WTC11 (cell line): ENCODE measurements around the gene BCOR. TPM values are rescaled to one million over a fixed set of nuclear protein-coding genes. Genes with fewer than 3 reads are reported as not detected.

Source experiments
- ATAC-seq: fragments of 200-7000 bp; cut with Tn5 transposase; 2 replicates; pipeline ENCODE4 v1.10.0; 2021; ENCODE audit warnings: mild to moderate bottlenecking, moderate library complexity
- CTCF ChIA-PET: fragments of 300-600 bp; sonication (Branson Sonifier 250); formaldehyde crosslinking; loops from one replicate; lab custom pipeline; 2021; ENCODE audit warnings: antibody characterized with exemption; lab: Charles Lee
- POLR2A ChIA-PET: fragments of 350-600 bp; sonication (Branson Sonifier 250); formaldehyde crosslinking; loops from one replicate; lab custom pipeline; 2021; ENCODE audit warnings: antibody characterized with exemption; lab: Charles Lee
- DNase-seq: peaks from one replicate; pipeline ENCODE4 v3.0.0; 2021; ENCODE audit warnings: low spot score
- H3K27ac Mint-ChIP-seq: 2 replicates; pipeline ENCODE4 v1.8.0; 2021; ENCODE audit warnings: mixed read lengths
- H3K27me3 Mint-ChIP-seq: 2 replicates; pipeline ENCODE4 v1.8.0; 2021; ENCODE audit warnings: low read depth, mild to moderate bottlenecking, moderate library complexity, mixed read lengths
- H3K36me3 Mint-ChIP-seq: 2 replicates; pipeline ENCODE4 v1.8.0; 2021; ENCODE audit warnings: mixed read lengths
- H3K4me1 Mint-ChIP-seq: 2 replicates; pipeline ENCODE4 v1.8.0; 2022; ENCODE audit warnings: mixed read lengths
- H3K4me3 Mint-ChIP-seq: 2 replicates; pipeline ENCODE4 v1.8.0; 2021; ENCODE audit warnings: mild to moderate bottlenecking, moderate library complexity, mixed read lengths
- H3K9me3 Mint-ChIP-seq: 2 replicates; pipeline ENCODE4 v1.8.0; 2021; ENCODE audit warnings: mixed read lengths
- CREM ChIP-seq: sonication (generic); formaldehyde crosslinking; IDR thresholded peaks from 2 replicates; pipeline ENCODE4 v1.8.1; 2022; ENCODE audit warnings: mild to moderate bottlenecking, missing genetic modification reagents, moderate library complexity
- E2F4 ChIP-seq: sonication (generic); formaldehyde crosslinking; IDR thresholded peaks from 2 replicates; pipeline ENCODE4 v1.8.1; 2022; ENCODE audit warnings: low read depth, mild to moderate bottlenecking, moderate library complexity, missing genetic modification reagents, borderline replicate concordance
- ERG ChIP-seq: fragments of 250-450 bp; sonication (Bioruptor Pico); IDR thresholded peaks from 2 replicates; pipeline ENCODE4 v1.8.0; 2021; ENCODE audit warnings: mild to moderate bottlenecking
- FOXP1 ChIP-seq: sonication (generic); formaldehyde crosslinking; IDR thresholded peaks from 2 replicates; pipeline ENCODE4 v1.8.0; 2022; ENCODE audit warnings: missing genetic modification reagents, mild to moderate bottlenecking, moderate library complexity, borderline replicate concordance
- GRHL2 ChIP-seq: fragments of 250-450 bp; sonication (Bioruptor Pico); IDR thresholded peaks from 2 replicates; pipeline ENCODE4 v1.8.0; 2022; ENCODE audit warnings: mild to moderate bottlenecking, moderate library complexity; ENCODE audit not compliant: insufficient replicate concordance, severe bottlenecking
- IRF1 ChIP-seq: sonication (generic); formaldehyde crosslinking; IDR thresholded peaks from 2 replicates; pipeline ENCODE4 v1.8.0; 2023; ENCODE audit warnings: missing genetic modification reagents
- JAZF1 ChIP-seq: fragments of 250-450 bp; sonication (Bioruptor Pico); IDR thresholded peaks from 2 replicates; pipeline ENCODE4 v1.9.0; 2021; ENCODE audit warnings: moderate library complexity, mild to moderate bottlenecking, inconsistent platforms
- MXD4 ChIP-seq: fragments of 250-450 bp; sonication (Bioruptor Pico); IDR thresholded peaks from 2 replicates; pipeline ENCODE4 v1.8.0; 2021; ENCODE audit warnings: mild to moderate bottlenecking, moderate library complexity, borderline replicate concordance
- MYBL2 ChIP-seq: sonication (generic); formaldehyde crosslinking; IDR thresholded peaks from 2 replicates; pipeline ENCODE4 v1.8.1; 2023; ENCODE audit warnings: mild to moderate bottlenecking, moderate library complexity, missing genetic modification reagents
- NR3C1 ChIP-seq: sonication (generic); formaldehyde crosslinking; conservative IDR thresholded peaks from 2 replicates; pipeline ENCODE4 v1.8.1; 2023; ENCODE audit warnings: low read depth, mild to moderate bottlenecking, missing genetic modification reagents
- STAT6 ChIP-seq: sonication (generic); formaldehyde crosslinking; conservative IDR thresholded peaks from 2 replicates; pipeline ENCODE4 v1.8.1; 2023; ENCODE audit warnings: mild to moderate bottlenecking, low read depth, missing genetic modification reagents, moderate library complexity
- TCF7 ChIP-seq: sonication (generic); formaldehyde crosslinking; IDR thresholded peaks from 2 replicates; pipeline ENCODE4 v1.8.0; 2022; ENCODE audit warnings: mild to moderate bottlenecking, low read depth, missing genetic modification reagents, moderate library complexity
- TEAD1 ChIP-seq: sonication (generic); formaldehyde crosslinking; IDR thresholded peaks from 2 replicates; pipeline ENCODE4 v1.8.0; 2022; ENCODE audit warnings: mild to moderate bottlenecking, missing genetic modification reagents
- ZMAT4 ChIP-seq: fragments of 250-450 bp; sonication (Bioruptor Pico); IDR thresholded peaks from 2 replicates; pipeline ENCODE4 v1.9.0; 2021; ENCODE audit warnings: mild to moderate bottlenecking
- ZNF121 ChIP-seq: sonication (generic); formaldehyde crosslinking; IDR thresholded peaks from 2 replicates; pipeline ENCODE4 v1.8.0; 2023; ENCODE audit warnings: missing genetic modification reagents
- ZNF512 ChIP-seq: sonication (generic); formaldehyde crosslinking; IDR thresholded peaks from 2 replicates; pipeline ENCODE4 v1.8.1; 2022; ENCODE audit warnings: missing genetic modification reagents, borderline replicate concordance
- total RNA-seq: library from RNA; stranded (reverse); gene quantifications from 3 replicates; pipeline ENCODE4 v1.2.3, GENCODE V29; 2021

BCOR gene
- total RNA-seq, 1 experiment from 2014 or later = 44.5 TPM

GRCh38 chrX:40008791-40009461 lies 88.8 kb downstream of the BCOR start:
- H3K27me3 Mint-ChIP-seq = peaks cover 72% of the 10 kb centered on the region

GRCh38 chrX:40007756-40008705 lies 89.7 kb downstream of the BCOR start:
- DNase-seq = no peak
- Mint-ChIP-seq H3K4me1 (peaks cover 48% of the 10 kb centered on the region), H3K27me3 (peaks cover 78% of the 10 kb centered on the region), H3K36me3 (no peaks in the 10 kb centered on the region), H3K4me3 (peak overlapping the region; percentile 81), H3K9me3 (no peaks in the 10 kb centered on the region), H3K27ac (peak overlapping the region; percentile 86)
- ChIA-PET CTCF (interaction anchor here (1.3 to 2.3 kb wide), 2 partner anchors 89 to 143 kb away, joined by 3 to 7 read pairs; partner anchors contain the start of gene BCOR), POLR2A (interaction anchor here (0.6 kb wide), 1 partner anchor 89 kb away, joined by 3 read pairs; no protein-coding TSS in a partner anchor)
- ATAC-seq = no peak
- TF ChIP-seq IRF1 (CRISPR knock-in tag) = no peak
- TF ChIP-seq JAZF1 (CRISPR knock-in tag) = no peak
- TF ChIP-seq MXD4 = no peak
- TF ChIP-seq NR3C1 (CRISPR knock-in tag) = no peak
- no peak for TF ChIP-seq FOXP1 (CRISPR knock-in tag)
- TF ChIP-seq ZNF121 (CRISPR knock-in tag) = no peak
- TF ChIP-seq ERG = no peak
- no peak for TF ChIP-seq TCF7 (CRISPR knock-in tag)
- TF ChIP-seq E2F4 = no peak
- no peak for TF ChIP-seq STAT6 (CRISPR knock-in tag)

More at GRCh38 chrX:40008791-40009461, 88.8 kb downstream of the BCOR start:
- H3K27ac Mint-ChIP-seq = no peak overlapping the region
- POLR2A ChIA-PET = interaction anchor here (0.5 kb wide), 1 partner anchor 23 kb away, joined by 4 read pairs; no protein-coding TSS in a partner anchor
- TF ChIP-seq CREM (CRISPR knock-in tag) (no peak), TEAD1 (CRISPR knock-in tag) (no peak), GRHL2 (CRISPR knock-in tag) (no peak), ZMAT4 (CRISPR knock-in tag) (no peak), ZNF512 (CRISPR knock-in tag) (no peak), STAT6 (CRISPR knock-in tag) (no peak), MYBL2 (CRISPR knock-in tag) (no peak)
- TF ChIP-seq, all 79 proteins: peak for 0
- peaks cover 39% of the 10 kb centered on the region for H3K4me1 Mint-ChIP-seq
- DNase-seq (peak; percentile 36), ATAC-seq (no peak)
- peak overlapping the region; percentile 81 for H3K4me3 Mint-ChIP-seq
- no peaks in the 10 kb centered on the region for H3K9me3 Mint-ChIP-seq
- CTCF ChIA-PET = interaction anchor here (1.0 to 1.3 kb wide), 2 partner anchors 48 to 142 kb away, joined by 3 read pairs; no protein-coding TSS in a partner anchor
- no peaks in the 10 kb centered on the region for H3K36me3 Mint-ChIP-seq
